HG03520 (cell line): ENCODE results near the gene PITPNC1.
"Not testable (repeated sequence)": the region's sequence is repeated elsewhere in the genome, so short reads cannot be mapped to it uniquely, and the experiment has no call there.

Experiments
- ATAC-seq: cut with Tn5 transposase; IDR thresholded peaks from one replicate; pipeline ENCODE4 v1.9.1; 2021; ENCODE audit warnings: mild to moderate bottlenecking, moderate library complexity; ENCODE audit not compliant: unreplicated experiment

The PITPNC1 gene

DNA sequence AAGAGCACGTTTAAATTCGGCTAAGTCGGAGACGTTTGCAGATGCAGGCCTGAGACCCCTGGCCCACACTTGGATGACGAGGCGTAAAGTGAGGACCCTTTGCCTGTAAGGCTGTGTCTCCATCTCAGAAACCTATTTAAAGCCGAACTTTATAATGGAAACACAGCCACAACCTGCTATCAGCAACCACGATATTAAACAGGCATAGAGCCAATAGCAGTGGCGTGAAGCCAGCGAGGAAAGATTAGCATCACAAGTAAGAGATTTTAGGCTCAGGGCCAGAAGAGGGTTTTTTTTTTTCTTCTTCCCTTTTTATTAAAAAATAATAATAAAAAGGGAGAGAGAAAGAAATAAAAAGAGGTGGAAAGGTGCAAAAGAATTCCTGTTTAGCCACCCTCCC lies 229.4 kb downstream of the PITPNC1 start:
- ATAC-seq = no peak

GRCh38 chr17:67606896-67607604 lies 230.0 kb downstream of the PITPNC1 start:
- no peak for ATAC-seq

GRCh38 chr17:67610061-67610460 lies 233.0 kb downstream of the PITPNC1 start:
- no peak for ATAC-seq

- ATAC-seq = no peak
Measured at GRCh38 chr17:67613961-67614360, 236.9 kb downstream of the PITPNC1 start.

DNA sequence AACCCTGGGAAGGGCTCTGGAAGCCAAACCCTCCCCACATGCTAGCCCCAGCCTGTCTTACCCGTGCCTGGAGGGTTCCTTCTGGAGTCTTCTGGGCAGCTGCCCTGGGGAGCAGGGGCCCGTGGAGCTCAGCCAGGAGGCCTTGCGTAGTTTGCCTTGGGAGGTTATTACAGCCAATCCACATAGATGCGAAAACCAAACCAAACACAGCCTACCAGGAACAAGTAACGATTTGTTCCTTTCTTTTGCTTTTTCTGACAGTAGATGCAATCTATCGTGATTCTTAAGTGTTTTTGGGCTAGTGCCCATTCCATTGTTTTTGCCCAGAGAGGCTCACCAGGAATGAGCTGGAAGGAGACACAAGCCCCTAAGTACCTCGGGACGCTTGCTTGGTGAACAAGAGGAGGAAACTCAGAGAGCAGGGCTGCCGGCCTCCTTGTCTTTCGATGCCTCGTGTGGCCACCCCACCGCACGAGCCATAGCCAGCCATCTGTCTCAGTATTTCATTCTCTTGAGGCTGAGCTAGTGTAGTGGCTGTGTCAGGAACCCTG lies 238.0 kb downstream of the PITPNC1 start:
- no peak for ATAC-seq

- ATAC-seq = no peak
Measured at GRCh38 chr17:67615736-67616135, 238.7 kb downstream of the PITPNC1 start.

DNA sequence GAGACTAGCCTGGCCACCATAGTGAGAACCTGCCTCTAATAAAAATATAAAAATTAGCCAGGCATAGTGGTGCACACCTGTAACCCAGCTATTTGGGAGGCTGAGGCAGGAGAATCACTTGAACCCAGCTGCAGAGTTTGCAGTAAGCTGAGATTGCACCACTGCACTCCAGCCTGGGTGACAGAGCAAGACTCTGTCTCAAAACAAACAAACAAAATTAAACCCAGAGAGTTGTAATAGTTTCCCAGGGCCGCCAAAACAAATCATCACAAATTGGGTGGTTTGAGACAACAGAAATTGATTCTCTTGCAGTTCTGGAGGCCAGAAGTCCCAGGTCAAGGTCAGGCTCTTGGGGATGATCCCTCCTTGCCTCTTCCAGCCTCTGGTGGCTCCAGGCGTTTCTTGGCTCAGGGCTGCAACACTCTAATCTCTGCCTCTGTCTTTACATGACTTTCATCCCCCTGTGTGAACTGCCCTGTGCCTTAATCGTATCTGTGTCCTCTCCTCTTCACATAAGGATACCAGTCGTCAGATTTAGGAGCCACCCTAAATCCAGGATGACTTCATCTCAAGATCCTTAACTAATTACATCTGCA lies 240.3 kb downstream of the PITPNC1 start:
- no peak for ATAC-seq

- ATAC-seq = no peak
Measured at GRCh38 chr17:67619555-67619954, 242.5 kb downstream of the PITPNC1 start.

- ATAC-seq = no peak
Measured at GRCh38 chr17:67620088-67620487, 243.0 kb downstream of the PITPNC1 start.

DNA sequence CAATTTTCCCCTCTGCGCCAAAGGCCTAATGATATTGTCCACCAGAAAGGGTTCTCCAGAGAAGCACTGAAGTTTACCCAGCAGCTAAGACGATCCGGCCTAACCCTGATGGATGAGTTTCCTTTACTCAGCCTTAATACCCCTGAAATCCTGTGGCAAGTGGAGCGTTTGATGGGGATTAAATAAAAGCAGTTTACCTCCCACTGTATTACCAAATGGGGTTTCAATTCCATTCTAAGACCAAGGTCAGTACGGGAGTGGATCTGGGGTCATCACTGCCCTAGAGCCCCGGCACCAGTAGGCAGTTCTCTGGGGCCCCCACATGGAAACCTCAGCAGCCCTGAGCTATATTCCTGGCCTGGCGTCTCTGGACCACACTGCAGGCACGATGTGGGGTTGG lies 243.6 kb downstream of the PITPNC1 start:
- no peak for ATAC-seq

GRCh38 chr17:67623767-67624166 lies 246.7 kb downstream of the PITPNC1 start:
- no peak for ATAC-seq

DNA sequence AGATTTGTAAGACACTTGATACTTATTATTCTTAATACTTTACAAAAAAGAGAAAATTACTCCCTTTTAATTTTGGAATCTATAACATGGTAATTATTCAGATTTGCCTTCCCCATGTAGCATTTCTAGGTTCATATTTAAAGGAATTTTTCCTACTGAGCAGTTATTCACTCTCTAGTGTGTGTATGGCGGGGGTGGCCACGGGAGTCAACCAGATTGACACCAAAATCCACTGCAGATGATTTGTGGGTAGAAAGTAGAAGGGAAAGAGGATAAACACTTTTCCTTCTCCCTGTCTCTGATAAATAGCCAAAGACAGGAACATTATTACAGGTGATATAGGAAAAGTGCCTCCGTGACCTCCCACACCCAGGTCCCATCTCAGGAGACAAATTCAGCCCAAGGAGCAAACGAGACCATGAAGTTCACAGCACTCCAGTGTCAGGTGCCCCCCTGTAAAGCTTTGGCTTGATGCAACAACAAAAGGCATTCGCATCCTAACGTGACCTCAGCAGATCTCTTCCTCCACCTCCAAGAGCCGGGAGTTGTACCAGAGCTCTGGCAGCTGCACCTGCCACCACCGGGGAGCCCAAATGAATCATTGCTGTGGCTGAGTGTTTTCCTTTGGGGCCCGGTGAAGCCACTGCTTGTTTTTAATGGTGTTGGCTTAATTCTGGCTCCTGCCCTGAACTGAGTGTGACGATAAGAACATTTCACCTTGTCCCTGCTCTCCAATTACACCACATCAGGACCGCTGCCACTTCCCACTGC lies 248.0 kb downstream of the PITPNC1 start:
- ATAC-seq = no peak

GRCh38 chr17:67625971-67626370 lies 248.9 kb downstream of the PITPNC1 start:
- no peak for ATAC-seq

DNA sequence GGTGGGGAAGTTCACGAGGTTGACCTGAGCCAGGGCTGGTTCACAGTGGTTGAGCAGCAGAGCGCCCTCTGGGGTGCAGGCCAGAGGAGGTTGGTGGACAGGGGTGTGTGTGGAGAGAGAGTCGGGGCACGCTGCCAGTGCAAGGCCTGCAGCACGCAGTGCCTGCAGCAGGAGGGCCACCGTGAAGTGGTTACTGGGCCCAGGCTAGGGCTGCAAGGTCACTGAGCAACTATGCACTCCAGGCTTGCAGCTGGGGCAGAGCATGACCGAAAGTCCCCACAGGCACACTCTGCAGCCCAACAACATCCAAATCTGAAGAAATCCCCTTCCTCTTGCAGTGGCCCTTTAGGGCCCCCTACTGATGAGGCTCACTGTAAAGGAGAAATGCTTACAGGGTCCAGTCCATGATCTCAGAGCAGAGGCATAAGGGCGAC lies 251.5 kb downstream of the PITPNC1 start:
- ATAC-seq = no peak

GRCh38 chr17:67629971-67630320 lies 252.9 kb downstream of the PITPNC1 start:
- ATAC-seq = no peak

GRCh38 chr17:67630836-67631235 lies 253.8 kb downstream of the PITPNC1 start:
- ATAC-seq = not testable (repeated sequence)

DNA sequence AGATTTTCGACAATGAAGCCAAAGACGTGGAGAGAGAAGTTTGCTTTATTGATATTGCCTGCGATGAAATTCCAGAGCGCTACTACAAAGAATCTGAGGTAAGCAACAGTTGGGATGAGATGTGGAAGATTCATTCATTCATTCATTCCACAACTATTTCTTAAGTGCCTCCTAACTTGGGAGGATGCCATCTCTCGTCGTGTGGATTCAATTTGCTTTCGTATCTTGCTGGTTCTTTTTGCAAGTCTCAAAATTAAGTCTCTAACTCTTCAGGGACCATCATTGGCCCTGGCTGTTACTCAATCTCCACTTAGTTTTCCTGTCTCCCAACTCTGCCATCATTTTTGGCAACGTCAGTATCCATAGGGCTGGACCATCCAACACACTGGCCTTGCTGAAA lies 255.1 kb downstream of the PITPNC1 start:
- no peak for ATAC-seq

DNA sequence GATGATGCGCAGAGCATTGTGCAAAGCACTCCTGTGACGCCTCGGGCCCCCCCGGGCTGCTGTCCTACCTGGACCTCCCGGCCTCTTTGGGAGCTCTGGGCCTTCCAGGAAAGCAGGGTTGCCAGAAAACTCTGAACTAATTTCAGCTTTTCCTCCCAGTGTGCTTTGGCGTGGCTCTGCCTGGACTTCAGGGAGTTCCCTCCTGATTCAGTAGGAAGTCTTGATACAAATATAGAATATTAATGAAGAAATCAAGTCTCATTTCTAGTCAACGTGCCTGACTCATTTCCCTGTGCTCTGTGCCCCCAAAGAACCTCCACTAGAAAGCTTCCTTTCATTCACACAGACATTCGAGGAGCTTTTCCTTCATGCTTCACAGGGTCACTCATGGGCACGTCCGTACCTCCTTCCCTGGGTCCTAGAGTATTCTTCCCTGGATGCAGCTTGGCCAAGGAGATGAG lies 256.7 kb downstream of the PITPNC1 start:
- no peak for ATAC-seq

DNA sequence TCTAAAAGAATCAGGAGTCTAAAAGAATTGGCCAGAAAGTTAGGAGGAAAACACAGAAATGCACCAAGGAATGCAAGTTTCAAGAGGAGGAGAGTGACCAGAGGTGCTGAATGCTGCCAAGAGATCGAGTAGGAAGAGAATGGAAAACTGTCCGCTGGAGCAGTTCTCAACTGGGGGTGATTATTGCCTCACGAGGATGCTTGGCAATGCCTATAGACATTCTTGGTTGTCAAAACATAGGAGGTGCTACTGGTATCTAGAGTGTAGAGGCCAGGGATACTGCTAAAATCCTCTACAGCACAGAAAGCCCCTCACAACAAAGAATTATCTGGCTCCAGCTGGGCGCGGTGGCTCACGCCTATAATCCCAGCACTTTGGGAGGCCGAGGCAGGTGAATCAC lies 258.6 kb downstream of the PITPNC1 start:
- ATAC-seq = no peak

DNA sequence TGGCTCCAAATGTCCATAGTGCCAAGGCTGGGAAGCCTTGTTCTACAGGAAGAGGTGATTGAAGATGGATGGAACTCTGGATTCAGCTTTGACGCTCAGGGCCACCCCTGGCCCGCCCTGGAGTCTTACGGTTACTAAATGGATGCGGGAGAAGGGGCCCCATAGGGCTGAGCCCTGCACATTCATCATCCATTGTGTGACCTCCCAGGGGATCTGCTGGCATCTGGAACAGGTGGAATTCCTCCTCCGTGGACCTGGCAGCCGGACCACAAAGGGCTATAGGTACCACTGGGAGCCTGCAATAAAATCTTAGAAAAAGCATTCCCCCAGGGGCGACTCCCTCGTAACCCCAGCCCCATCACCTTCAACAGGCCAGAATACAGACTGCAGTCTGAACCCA lies 259.2 kb downstream of the PITPNC1 start:
- no peak for ATAC-seq

- no peak for ATAC-seq
Measured at GRCh38 chr17:67636834-67637520, 259.9 kb downstream of the PITPNC1 start.
